IPS-NIHi11 (cell line): ENCODE measurements around the gene ZNF865.
A peak's percentile ranks its signal among the peaks of the same experiment; 100 is the strongest.
"Not testable (repeated sequence)": the region's sequence is repeated elsewhere in the genome, so short reads cannot be mapped to it uniquely, and the experiment has no call there.

ENCODE experiments used
- DNase-seq: peaks from one replicate; pipeline ENCODE4 v3.0.0; 2012; ENCODE audit warnings: mixed read lengths, low spot score

The ZNF865 gene

GRCh38 chr19:55605637-55606470 lies at the start of gene ZNF865:
TSS of gene ZNF865 (plus strand) at chr19:55605647. CDS start at chr19:55613619, 7,972 bp downstream.
- peak; percentile 81 for DNase-seq

GRCh38 chr19:55559684-55560083 lies 45.8 kb upstream of the ZNF865 start:
- no peak for DNase-seq

- peak; percentile 20 for DNase-seq
Observed at GRCh38 chr19:55563261-55563690, 42.2 kb upstream of the ZNF865 start.

GRCh38 chr19:55566823-55567222 lies 38.6 kb upstream of the ZNF865 start:
- DNase-seq, result no peak

- DNase-seq, result no peak
Observed at GRCh38 chr19:55567708-55568328, 37.6 kb upstream of the ZNF865 start.

GRCh38 chr19:55569477-55569876 lies 36.0 kb upstream of the ZNF865 start:
- DNase-seq, result not testable (repeated sequence)

GRCh38 chr19:55573929-55574328 lies 31.5 kb upstream of the ZNF865 start:
- DNase-seq, result not testable (repeated sequence)

GRCh38 chr19:55576746-55577145 lies 28.7 kb upstream of the ZNF865 start:
- no peak for DNase-seq

- peak; percentile 7 for DNase-seq
Observed at GRCh38 chr19:55578031-55578760, 27.3 kb upstream of the ZNF865 start.

- DNase-seq, result peak; percentile 13
Observed at GRCh38 chr19:55578761-55579747, 26.4 kb upstream of the ZNF865 start.

- DNase-seq, result peak; percentile 63
Observed at GRCh38 chr19:55579766-55580621, 25.5 kb upstream of the ZNF865 start.

GRCh38 chr19:55580628-55581144 lies 24.8 kb upstream of the ZNF865 start, which contains the start of gene ZNF579:
TSS of gene ZNF579 (minus strand) at chr19:55580848. CDS start at chr19:55579639, 1,209 bp downstream.
- DNase-seq, result peak; percentile 86

- no peak for DNase-seq
Observed at GRCh38 chr19:55581145-55581822, 24.2 kb upstream of the ZNF865 start.

- DNase-seq, result no peak
Observed at GRCh38 chr19:55581823-55582223, 23.6 kb upstream of the ZNF865 start.

GRCh38 chr19:55582284-55582683 lies 23.2 kb upstream of the ZNF865 start:
- DNase-seq, result not testable (repeated sequence)

- DNase-seq, result not testable (repeated sequence)
Observed at GRCh38 chr19:55583897-55584296, 21.6 kb upstream of the ZNF865 start.

- no peak for DNase-seq
Observed at GRCh38 chr19:55584871-55585270, 20.6 kb upstream of the ZNF865 start.

- peak; percentile 80 for DNase-seq
Observed at GRCh38 chr19:55585658-55586339, 19.6 kb upstream of the ZNF865 start.
